GM12892 (cell line): ENCODE measurements around the gene ING3. TPM values are rescaled to one million over a fixed set of nuclear protein-coding genes. Genes with fewer than 3 reads are reported as not detected.

Source experiments
- DNase-seq: peaks from one replicate; pipeline ENCODE4 v3.0.0; 2011; ENCODE audit not compliant: insufficient read length
- FAIRE-seq: peaks from 2 replicates; lab custom pipeline; 2011; peaks lifted over from hg19 to GRCh38; lab: Jason Lieb, UNC
- POLR2A ChIP-seq: IDR thresholded peaks from 2 replicates; pipeline ENCODE4 v1.6.1; 2011; ENCODE audit warnings: low read depth, low read length, control low read depth
- POLR2AphosphoS5 ChIP-seq: IDR thresholded peaks from 2 replicates; pipeline ENCODE4 v1.6.1; 2011; ENCODE audit warnings: low read depth, low read length, control low read depth
- TAF1 ChIP-seq: IDR thresholded peaks from 2 replicates; pipeline ENCODE4 v1.6.1; 2011; ENCODE audit warnings: low read depth, mild to moderate bottlenecking, control low read depth, low read length, borderline replicate concordance
- polyA plus RNA-seq: library from polyadenylated mRNA; unstranded; fragments of >200 nt; gene quantifications from one replicate; pipeline ENCODE4 v1.2.1, GENCODE V29; 2012; ENCODE audit warnings: missing spikeins, inconsistent platforms; ENCODE audit not compliant: missing spikeins

Gene ING3
- 18.9 TPM for polyA plus RNA-seq

- TF ChIP-seq POLR2AphosphoS5 (peak; percentile 80), TAF1 (peak; percentile 37; the same call in 1 of the 2 replicates), POLR2A (peak; percentile 80)
- DNase-seq (peak; percentile 41), FAIRE-seq (peak; percentile 95)
These were observed at the start of gene ING3 for GRCh38 chr7:120950539-120951308. Gene ING3 (plus strand): TSS chr7:120950777. CDS start chr7:120950897, 120 bp downstream.

GRCh38 chr7:120915314-120916105 is 35.1 kb upstream of the ING3 start:
- FAIRE-seq: no peak
- no peak for DNase-seq
- TF ChIP-seq TAF1 (no peak), POLR2A (no peak), POLR2AphosphoS5 (no peak)

GRCh38 chr7:120916121-120916520 is 34.5 kb upstream of the ING3 start:
- no peak for TF ChIP-seq TAF1
- FAIRE-seq (no peak), DNase-seq (no peak)

- DNase-seq (no peak), FAIRE-seq (no peak)
- TF ChIP-seq POLR2AphosphoS5: no peak
- no peak for TF ChIP-seq TAF1
- TF ChIP-seq POLR2A: no peak
These were observed 34.0 kb upstream of the ING3 start for GRCh38 chr7:120916538-120916937.

GRCh38 chr7:120919466-120919865 is 31.1 kb upstream of the ING3 start:
- no peak for DNase-seq
- TF ChIP-seq TAF1 (no peak), POLR2AphosphoS5 (no peak), POLR2A (no peak)
- FAIRE-seq: no peak

GRCh38 chr7:120920034-120920433 is 30.5 kb upstream of the ING3 start:
- TF ChIP-seq POLR2A (no peak), POLR2AphosphoS5 (no peak), TAF1 (no peak)
- DNase-seq (no peak), FAIRE-seq (no peak)

- TF ChIP-seq POLR2AphosphoS5: no peak
- TF ChIP-seq POLR2A: no peak
- no peak for TF ChIP-seq TAF1
- DNase-seq (no peak), FAIRE-seq (no peak)
These were observed 29.8 kb upstream of the ING3 start for GRCh38 chr7:120920591-120921274.

GRCh38 chr7:120924837-120925236 is 25.7 kb upstream of the ING3 start:
- DNase-seq (no peak), FAIRE-seq (no peak)
- TF ChIP-seq TAF1 (no peak), POLR2AphosphoS5 (no peak), POLR2A (no peak)

- FAIRE-seq: peak; percentile 67
- TF ChIP-seq POLR2A (no peak), TAF1 (no peak), POLR2AphosphoS5 (no peak)
- DNase-seq: no peak
These were observed 25.2 kb upstream of the ING3 start for GRCh38 chr7:120925392-120925791.

GRCh38 chr7:120926943-120927346 is 23.6 kb upstream of the ING3 start:
- FAIRE-seq (no peak), DNase-seq (no peak)
- TF ChIP-seq TAF1 (no peak), POLR2AphosphoS5 (no peak), POLR2A (no peak)

GRCh38 chr7:120927454-120928103 is 23.0 kb upstream of the ING3 start:
- TF ChIP-seq POLR2AphosphoS5 (no peak), TAF1 (no peak), POLR2A (no peak)
- DNase-seq: no peak
- peak; percentile 67 for FAIRE-seq
